RWPE1 (cell line): ENCODE data around the gene CAPZA2.
"Not testable (repeated sequence)": the region's sequence is repeated elsewhere in the genome, so short reads cannot be mapped to it uniquely, and the experiment has no call there.

Experiments used
- CTCF ChIA-PET: fragments of 350-600 bp; sonication (Branson Sonifier 250); formaldehyde crosslinking; extraction: SDS; loops from one replicate; lab custom pipeline; 2021; lab: Yijun Ruan, JAX
- POLR2A ChIA-PET: fragments of 400-600 bp; formaldehyde crosslinking; extraction: SDS; loops from one replicate; lab custom pipeline; 2020; ENCODE audit warnings: antibody characterized with exemption; ENCODE audit not compliant: low non-redundant PET; lab: Yijun Ruan, JAX
- DNase-seq: peaks from one replicate; pipeline ENCODE4 v3.0.0; 2012; ENCODE audit warnings: low spot score
- H3K27ac ChIP-seq: fragments of 450-650 bp; 2 replicates; pipeline ENCODE4 v1.5.1; 2017
- CTCF ChIP-seq: fragments of 450-650 bp; conservative IDR thresholded peaks from 2 replicates; pipeline ENCODE4 v1.5.1; 2017; ENCODE audit warnings: low read depth, mild to moderate bottlenecking

Gene CAPZA2

GRCh38 chr7:116862234-116862950, at the start of gene CAPZA2:
Gene CAPZA2 (plus strand): TSS chr7:116862587. CDS start chr7:116862612, 25 bp downstream.
- peak; percentile 24; the same call in 1 of the 2 replicates for TF ChIP-seq CTCF
- ChIA-PET CTCF (interaction anchor here (0.7 kb wide), 1 partner anchor 313 kb away, joined by 3 read pairs; no protein-coding TSS in a partner anchor), POLR2A (no interaction called here)
- H3K27ac ChIP-seq: peak within 1 kb of the TSS; percentile 92
- peak; percentile 99 for DNase-seq

GRCh38 chr7:116812860-116813259, 49.5 kb upstream of the CAPZA2 start:
- CTCF ChIA-PET: no interaction called here
- DNase-seq: no peak
- POLR2A ChIA-PET: no interaction called here
- no peak for TF ChIP-seq CTCF
- no peak overlapping the region for H3K27ac ChIP-seq

GRCh38 chr7:116813371-116813770, 49.0 kb upstream of the CAPZA2 start:
- DNase-seq, POLR2A ChIA-PET, H3K27ac ChIP-seq: not testable (repeated sequence)
- CTCF ChIA-PET: interaction anchor here (0.6 to 0.7 kb wide), 2 partner anchors 20 to 26 kb away, joined by 3 to 4 read pairs; no protein-coding TSS in a partner anchor

- ChIA-PET CTCF (interaction anchor here (0.6 kb wide), 1 partner anchor 35 kb away, joined by 3 read pairs; no protein-coding TSS in a partner anchor), POLR2A (no interaction called here)
- TF ChIP-seq CTCF: no peak
- no peak for DNase-seq
- H3K27ac ChIP-seq: no peak overlapping the region
These were observed 47.3 kb upstream of the CAPZA2 start for GRCh38 chr7:116815041-116815440.

GRCh38 chr7:116820149-116820548, 42.2 kb upstream of the CAPZA2 start:
- POLR2A ChIA-PET: no interaction called here

GRCh38 chr7:116821647-116822046, 40.7 kb upstream of the CAPZA2 start:
- CTCF ChIA-PET, POLR2A ChIA-PET, H3K27ac ChIP-seq, DNase-seq: not testable (repeated sequence)

More at GRCh38 chr7:116820149-116820548, 42.2 kb upstream of the CAPZA2 start:
- CTCF ChIA-PET: interaction anchor here (0.6 kb wide), 1 partner anchor 619 kb away, joined by 3 read pairs; no protein-coding TSS in a partner anchor
- DNase-seq: no peak
- no peak for TF ChIP-seq CTCF
- H3K27ac ChIP-seq: no peak overlapping the region

- no peak overlapping the region for H3K27ac ChIP-seq
- ChIA-PET POLR2A (no interaction called here), CTCF (interaction anchor here (0.7 kb wide), 1 partner anchor 589 kb away, joined by 7 read pairs; no protein-coding TSS in a partner anchor)
- DNase-seq: no peak
- TF ChIP-seq CTCF: no peak
These were observed 37.9 kb upstream of the CAPZA2 start for GRCh38 chr7:116824449-116824848.
